HG03045 (cell line): Measurements from ENCODE around the gene CUL1.

Experiments used
- ATAC-seq: cut with Tn5 transposase; IDR thresholded peaks from one replicate; pipeline ENCODE4 v1.9.1; 2021; ENCODE audit warnings: mild to moderate bottlenecking, moderate library complexity; ENCODE audit not compliant: unreplicated experiment

CUL1 gene

DNA sequence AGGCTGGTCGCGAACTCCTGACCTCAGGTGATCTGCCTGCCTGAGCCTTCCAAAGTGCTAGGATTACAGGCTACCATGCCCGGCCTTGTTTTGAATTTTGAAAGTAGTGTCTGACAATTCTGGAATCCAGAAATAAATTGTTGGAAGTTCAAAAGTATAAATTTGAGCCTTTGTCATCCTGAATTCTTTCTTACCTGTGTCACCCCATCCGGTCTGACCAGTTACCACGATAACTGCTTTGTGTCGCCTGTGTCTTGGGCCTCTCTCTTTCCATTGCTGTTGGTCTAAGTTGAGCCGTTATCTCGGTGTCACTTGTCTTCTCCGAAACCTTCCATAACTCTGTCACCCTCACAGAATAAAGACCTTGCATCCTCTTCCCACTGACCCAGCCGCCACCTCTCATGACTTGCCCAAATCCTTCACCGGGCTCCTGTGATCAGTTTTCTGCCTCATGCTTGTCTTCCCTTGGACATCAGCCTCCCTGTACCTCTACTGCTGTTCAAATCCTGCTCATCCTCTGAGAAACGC is 18.6 kb downstream of the CUL1 start:
- ATAC-seq: no peak

DNA sequence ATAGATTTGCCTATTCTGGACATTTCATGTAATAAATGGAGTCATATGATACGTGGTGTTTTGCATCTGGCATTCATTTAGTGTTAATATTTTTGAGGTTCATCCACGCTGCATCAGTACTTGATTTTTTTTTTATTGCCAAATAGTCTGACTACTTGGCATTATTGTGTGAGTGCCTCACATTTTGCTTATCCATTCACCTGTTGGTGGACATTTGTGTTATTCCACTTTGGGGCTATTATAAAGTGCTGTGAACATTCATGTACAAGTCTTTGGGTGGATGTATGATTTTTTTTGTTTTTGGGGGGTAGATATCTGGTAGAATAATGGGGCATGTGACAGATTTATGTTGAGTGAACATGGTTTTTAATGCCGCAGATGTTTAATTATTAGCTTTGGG is 19.7 kb downstream of the CUL1 start:
- ATAC-seq: no peak

DNA sequence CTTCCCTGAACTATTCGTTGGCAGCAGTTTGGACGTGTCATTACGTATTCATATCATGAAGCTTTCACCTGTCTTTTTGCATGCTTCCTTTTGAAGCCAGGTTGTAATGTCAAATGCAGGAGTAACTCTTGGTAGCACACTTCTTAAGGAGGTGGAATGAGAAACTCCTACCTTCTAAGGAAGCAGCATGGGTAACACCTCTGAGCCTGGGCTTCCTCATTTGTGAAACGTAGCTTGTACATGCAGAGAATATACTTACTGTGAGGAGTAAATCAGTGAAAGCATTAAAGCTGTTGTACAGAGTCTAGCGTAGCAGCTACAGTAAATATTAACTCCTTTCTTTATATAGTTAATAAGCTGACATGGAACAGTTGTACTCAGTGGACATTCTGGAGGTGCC is 21.1 kb downstream of the CUL1 start:
- ATAC-seq: no peak

GRCh38 chr7:148720472-148720871 is 21.8 kb downstream of the CUL1 start:
- no peak for ATAC-seq

DNA sequence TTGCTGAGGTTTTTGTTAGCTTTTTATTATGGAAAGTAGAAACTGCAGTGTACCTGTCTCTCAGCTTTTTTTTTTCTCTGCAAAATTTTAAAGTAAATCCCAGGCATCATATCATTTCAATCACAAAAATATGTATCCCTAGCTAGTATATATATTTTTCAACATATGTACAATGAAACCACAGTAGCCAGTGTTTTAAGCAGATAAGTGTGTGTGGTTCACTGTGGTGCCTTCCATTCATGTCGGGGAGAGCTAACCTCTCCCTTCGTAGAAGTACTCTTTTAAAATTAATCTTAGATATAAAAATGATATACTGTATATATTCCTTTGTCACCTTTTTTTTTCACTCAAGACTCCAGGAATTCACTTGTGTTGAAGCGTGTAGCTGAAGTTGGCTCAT is 22.7 kb downstream of the CUL1 start:
- no peak for ATAC-seq

- no peak for ATAC-seq
These were observed 23.9 kb downstream of the CUL1 start for GRCh38 chr7:148722340-148723165.

- ATAC-seq: no peak
These were observed 24.5 kb downstream of the CUL1 start for GRCh38 chr7:148723166-148723559.

DNA sequence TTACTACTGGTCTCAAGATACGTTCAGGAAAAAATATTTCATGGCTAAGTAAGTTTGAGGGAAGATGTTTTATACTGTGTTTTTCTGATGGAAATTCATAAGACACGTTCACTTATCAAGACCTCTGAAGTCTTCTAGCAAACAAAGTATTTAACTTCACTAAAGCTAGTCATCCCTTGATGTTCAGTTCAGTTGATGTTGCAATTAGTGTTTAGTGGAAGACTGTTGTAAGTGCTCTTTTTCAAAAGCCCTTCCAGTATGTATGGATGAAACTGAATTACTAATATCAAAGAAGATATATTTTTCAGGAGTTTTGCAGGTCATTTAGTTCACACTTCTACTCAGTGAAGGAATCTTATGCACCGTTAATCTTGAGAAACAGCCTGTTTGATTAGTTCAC is 25.1 kb downstream of the CUL1 start:
- no peak for ATAC-seq

- no peak for ATAC-seq
These were observed 27.7 kb downstream of the CUL1 start for GRCh38 chr7:148726385-148726784.

- no peak for ATAC-seq
These were observed 29.0 kb downstream of the CUL1 start for GRCh38 chr7:148727501-148728278.

GRCh38 chr7:148729984-148730733 is 31.5 kb downstream of the CUL1 start:
- no peak for ATAC-seq

DNA sequence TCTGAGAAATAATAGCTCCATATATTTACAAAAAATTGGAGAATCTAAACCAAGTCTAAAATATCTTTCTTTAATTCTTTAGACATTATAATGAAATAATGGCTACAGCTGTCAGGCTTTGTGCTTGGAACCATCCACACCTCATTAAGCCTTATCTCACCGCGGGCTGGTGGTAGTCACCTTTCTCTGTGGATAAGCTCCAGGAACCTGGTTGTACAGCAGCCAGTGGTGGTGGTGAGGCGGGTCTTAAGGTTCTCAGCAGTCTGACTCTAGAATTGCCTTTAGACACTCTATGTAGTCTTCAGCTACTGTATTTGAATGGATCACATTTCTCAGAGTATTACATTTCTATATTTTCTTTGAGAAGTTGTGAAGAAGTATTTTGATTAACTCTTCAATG is 34.2 kb downstream of the CUL1 start:
- ATAC-seq: no peak

- no peak for ATAC-seq
These were observed 34.8 kb downstream of the CUL1 start for GRCh38 chr7:148733496-148733895.

- ATAC-seq: no peak
These were observed 36.4 kb downstream of the CUL1 start for GRCh38 chr7:148735141-148735540.

- ATAC-seq: no peak
These were observed 37.3 kb downstream of the CUL1 start for GRCh38 chr7:148735967-148736366.

- ATAC-seq: no peak
These were observed 40.2 kb downstream of the CUL1 start for GRCh38 chr7:148738737-148739535.

- ATAC-seq: no peak
These were observed 47.4 kb downstream of the CUL1 start for GRCh38 chr7:148746135-148746534.

DNA sequence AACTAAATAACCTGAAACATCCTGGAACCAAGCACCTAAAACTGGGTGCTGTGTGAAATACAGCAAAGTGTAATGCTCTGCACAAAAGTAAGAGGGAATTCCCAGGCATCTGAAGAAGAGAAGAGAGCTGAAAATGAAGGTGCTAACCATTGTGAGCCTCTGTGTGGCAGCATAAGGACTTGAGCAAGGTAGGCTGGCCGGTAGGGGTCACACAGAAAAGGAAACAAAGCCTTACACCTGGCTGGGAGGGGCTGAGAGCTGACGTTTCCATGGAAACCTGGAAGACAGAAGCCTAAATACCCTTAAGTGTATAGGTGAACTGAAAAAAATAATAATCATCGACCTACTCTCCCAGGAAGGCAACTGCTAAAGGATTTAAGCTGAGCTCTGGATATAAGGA is 48.6 kb downstream of the CUL1 start:
- no peak for ATAC-seq

DNA sequence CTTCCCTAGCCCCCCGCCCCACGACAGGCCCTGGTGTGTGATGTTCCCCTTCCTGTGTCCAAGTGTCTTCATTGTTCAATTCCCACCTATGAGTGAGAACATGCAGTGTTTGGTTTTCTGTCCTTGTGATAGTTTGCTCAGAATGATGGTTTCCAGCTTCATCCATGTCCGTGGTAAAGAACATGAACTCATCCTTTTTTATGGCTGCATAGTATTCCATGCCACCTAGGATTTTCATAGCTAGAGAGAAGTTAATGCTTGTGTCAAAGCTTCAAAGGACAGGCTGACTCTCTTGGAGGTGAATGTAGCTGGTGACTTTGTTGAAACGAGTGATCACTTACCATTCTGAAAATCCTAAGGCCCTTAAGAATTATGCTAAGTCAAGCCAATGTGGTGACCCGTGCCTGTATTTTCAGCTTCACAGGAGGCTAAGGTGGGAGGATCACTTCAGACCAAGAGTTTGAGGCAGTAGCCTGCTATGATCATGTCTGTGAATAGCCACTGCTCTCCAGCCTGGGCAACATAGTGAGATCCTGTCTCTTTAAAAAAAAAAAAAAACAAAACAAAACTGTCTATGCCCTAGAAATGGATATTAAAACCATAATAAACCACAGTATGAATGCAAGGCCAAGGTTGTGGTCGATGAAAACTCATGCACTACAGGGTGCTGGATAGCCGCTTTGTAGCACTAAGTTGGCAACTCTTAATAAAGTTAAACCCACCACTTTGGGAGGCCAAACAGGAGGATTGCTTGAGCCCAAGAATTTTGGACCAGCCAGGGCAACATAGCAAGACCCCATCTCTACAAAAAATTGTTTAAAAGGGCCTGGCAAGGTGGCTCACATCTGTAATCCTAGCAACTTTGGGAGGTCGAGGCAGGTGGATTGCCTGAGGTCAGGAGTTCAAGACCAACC is 52.0 kb downstream of the CUL1 start:
- no peak for ATAC-seq
